ENCODE measurements around the gene TPCN2.
A peak's percentile ranks its signal among the peaks of the same experiment; 100 is the strongest.

TPCN2 gene

GRCh38 chr11:69040051-69040450 is 8.7 kb upstream of the TPCN2 start:
- DNase-seq (ENCODE audit: low read depth): no peak
- H3K4me3 ChIP-seq (ENCODE audit: low read depth, low read length): no peak overlapping the region
- TF ChIP-seq MAX (IDR thresholded peaks at IDR 0.05; ENCODE audit: low read depth, low read length) (no peak), POLR2A (IDR thresholded peaks at IDR 0.05; ENCODE audit: extremely low read depth, insufficient read length) (no peak), CTCF (IDR thresholded peaks at IDR 0.05; ENCODE audit: low read depth, low read length) (no peak)

GRCh38 chr11:69040581-69041260 is 8.0 kb upstream of the TPCN2 start:
- TF ChIP-seq MAX (IDR thresholded peaks at IDR 0.05; ENCODE audit: low read depth, low read length) (peak; percentile 89), CTCF (IDR thresholded peaks at IDR 0.05; ENCODE audit: low read depth, low read length) (no peak)
- DNase-seq (ENCODE audit: low read depth): peak; percentile 81
- H3K4me3 ChIP-seq (ENCODE audit: low read depth, low read length): no peak overlapping the region

- DNase-seq (ENCODE audit: low read depth): no peak
- no peak overlapping the region for H3K4me3 ChIP-seq (ENCODE audit: low read depth, low read length)
- TF ChIP-seq MYC (IDR thresholded peaks at IDR 0.05; ENCODE audit: low read depth, low read length): no peak
- no peak for TF ChIP-seq MAX (IDR thresholded peaks at IDR 0.05; ENCODE audit: low read depth, low read length)
- TF ChIP-seq CTCF (IDR thresholded peaks at IDR 0.05; ENCODE audit: low read depth, low read length): no peak
- TF ChIP-seq POLR2A (IDR thresholded peaks at IDR 0.05; ENCODE audit: extremely low read depth, insufficient read length): no peak
Measured at GRCh38 chr11:69041516-69041915, 7.2 kb upstream of the TPCN2 start.

- no peak for DNase-seq (ENCODE audit: low read depth)
- H3K4me3 ChIP-seq (ENCODE audit: low read depth, low read length): no peak overlapping the region
- TF ChIP-seq MAX (IDR thresholded peaks at IDR 0.05; ENCODE audit: low read depth, low read length) (no peak), CTCF (IDR thresholded peaks at IDR 0.05; ENCODE audit: low read depth, low read length) (peak; percentile 9), MYC (IDR thresholded peaks at IDR 0.05; ENCODE audit: low read depth, low read length) (no peak)
Measured at GRCh38 chr11:69044111-69045013, 4.4 kb upstream of the TPCN2 start.

GRCh38 chr11:69048031-69048693 is 570 bp upstream of the TPCN2 start:
- no peak overlapping the region for H3K4me3 ChIP-seq (ENCODE audit: low read depth, low read length)
- no peak for DNase-seq (ENCODE audit: low read depth)
- TF ChIP-seq POLR2A (IDR thresholded peaks at IDR 0.05; ENCODE audit: extremely low read depth, insufficient read length) (no peak), CTCF (IDR thresholded peaks at IDR 0.05; ENCODE audit: low read depth, low read length) (no peak), MAX (IDR thresholded peaks at IDR 0.05; ENCODE audit: low read depth, low read length) (no peak), MYC (IDR thresholded peaks at IDR 0.05; ENCODE audit: low read depth, low read length) (no peak)
